Stimulated activated CD4-positive, alpha-beta T cell treated with anti-CD3 and anti-CD28 coated beads, TNF-alpha, amount 100 ng/mL, for 48 hours (primary cell): ENCODE measurements around the gene B3GALT6.

ENCODE experiments used
- DNase-seq, 3 donors: peaks; one replicate each; pipeline ENCODE4 v3.0.0-alpha.2; 2020; ENCODE audit warnings: low read depth in 3 of 3

Gene B3GALT6

DNA sequence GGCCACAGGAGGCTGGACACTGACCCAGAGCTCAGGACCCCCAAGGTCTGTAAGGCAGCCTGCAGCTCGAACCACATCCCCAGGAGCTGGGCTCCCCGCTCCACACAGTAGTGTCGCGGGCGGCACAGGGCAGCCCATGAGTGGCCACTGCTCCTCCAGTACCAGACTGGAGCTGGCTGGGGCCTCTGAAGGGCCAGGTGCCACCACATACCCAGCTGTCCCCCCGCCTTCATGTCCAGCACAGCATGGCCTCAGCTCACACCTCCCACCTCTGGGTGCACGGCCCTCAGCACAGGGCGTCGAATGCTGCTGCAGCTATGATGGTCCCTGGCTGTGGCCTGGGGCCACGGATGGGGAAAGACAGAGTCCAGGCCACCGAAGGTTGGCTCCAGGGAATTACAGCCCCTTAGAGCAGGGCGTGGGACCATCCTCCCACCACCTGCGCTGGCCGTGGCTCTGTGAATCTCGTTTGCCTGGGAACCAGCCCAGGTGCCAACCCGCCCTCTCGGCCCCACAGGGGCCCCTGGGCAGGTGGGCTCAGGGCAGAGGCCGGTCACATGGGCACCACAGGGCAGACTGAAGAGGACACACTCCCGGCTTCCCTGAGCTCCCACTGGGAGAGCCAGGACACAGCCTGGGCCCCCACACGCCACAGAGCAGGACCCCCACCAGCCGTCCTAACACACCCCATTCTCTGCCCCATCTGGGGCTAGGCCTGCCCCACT is 16.0 kb upstream of the B3GALT6 start:
- DNase-seq, result no peak

DNA sequence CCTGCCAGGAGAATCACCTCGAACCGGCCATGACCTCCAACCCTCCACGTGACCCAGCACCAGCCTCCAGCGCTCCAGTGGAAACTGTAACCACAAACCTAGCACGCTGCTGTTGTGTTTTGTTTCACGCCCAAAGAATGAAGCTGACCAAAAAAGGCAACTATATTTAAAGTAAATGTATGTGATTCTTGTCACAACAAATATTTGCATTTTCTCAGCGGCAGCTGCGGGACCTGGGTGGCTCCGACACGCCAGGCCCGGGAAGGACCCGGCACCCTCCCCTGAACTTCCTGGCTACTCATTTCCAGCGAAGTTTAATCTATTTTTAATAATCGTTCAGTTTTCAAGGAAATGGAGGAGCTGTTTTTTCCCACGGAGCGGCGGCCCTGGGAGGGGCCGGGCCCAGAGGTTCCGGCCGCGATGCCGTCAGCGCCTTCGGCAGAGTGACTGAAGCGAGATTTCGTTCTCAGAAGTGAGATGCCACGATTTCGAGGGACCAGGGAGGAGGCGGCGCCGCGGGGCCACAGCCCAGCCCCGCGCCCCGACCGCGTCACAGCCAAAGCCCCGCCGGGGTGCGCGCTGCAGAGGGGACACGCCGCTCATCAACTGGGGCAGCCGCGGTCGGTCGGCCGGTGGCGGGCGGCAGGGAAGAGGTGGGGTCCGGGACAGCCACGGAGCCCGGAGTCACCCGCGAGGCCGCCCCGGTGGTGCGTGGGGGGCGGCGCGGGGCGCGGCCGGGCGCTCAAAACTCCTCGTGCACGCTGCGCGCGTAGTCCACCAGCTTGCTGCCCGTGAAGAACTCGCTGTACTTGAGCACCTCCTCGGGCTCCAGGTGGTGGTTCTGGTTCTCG is 15.0 kb upstream of the B3GALT6 start:
- DNase-seq, result no peak

DNA sequence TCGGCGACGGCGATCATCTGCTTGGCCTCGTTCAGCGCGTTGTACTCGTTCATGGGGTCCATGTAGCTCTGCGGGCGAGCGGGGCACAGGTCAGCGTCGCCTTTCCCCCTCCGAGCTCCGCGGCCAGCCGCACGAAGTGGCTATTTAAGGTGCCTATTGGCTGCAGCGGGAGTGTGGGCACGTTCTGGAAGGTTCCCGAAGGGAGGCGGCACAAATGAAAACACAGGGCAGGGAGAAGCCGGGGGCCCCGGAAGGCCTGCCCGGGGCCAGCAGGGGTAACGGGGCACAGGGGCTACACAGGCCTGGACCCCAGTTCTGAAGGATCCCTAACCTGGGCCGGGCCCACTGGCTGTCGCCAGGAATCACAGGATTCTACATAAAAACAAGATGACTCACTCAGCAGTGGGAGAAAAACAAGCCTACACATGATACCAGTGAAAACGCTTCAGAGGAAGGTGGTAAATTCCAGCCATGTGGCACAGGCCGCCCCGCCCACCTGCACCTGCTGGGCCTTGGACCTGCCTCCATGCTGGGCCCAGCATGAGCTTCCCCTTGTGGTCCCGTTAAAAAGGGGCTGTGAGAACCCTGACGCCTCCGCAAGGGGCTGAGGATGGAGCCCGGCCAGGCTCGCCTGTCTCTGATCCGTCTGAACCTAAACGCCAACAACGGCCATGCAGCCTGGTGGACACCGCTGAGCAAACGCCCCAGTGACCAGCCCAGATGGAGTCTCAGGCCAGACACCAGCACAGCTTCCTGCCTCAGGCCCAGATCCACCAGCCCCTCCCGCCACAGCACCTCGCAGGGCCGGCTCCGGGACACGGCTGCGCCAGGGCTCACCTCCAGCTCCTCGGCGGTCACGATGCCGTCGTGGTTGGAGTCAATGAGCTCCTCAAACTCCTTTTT is 14.2 kb upstream of the B3GALT6 start:
- no peak for DNase-seq

DNA sequence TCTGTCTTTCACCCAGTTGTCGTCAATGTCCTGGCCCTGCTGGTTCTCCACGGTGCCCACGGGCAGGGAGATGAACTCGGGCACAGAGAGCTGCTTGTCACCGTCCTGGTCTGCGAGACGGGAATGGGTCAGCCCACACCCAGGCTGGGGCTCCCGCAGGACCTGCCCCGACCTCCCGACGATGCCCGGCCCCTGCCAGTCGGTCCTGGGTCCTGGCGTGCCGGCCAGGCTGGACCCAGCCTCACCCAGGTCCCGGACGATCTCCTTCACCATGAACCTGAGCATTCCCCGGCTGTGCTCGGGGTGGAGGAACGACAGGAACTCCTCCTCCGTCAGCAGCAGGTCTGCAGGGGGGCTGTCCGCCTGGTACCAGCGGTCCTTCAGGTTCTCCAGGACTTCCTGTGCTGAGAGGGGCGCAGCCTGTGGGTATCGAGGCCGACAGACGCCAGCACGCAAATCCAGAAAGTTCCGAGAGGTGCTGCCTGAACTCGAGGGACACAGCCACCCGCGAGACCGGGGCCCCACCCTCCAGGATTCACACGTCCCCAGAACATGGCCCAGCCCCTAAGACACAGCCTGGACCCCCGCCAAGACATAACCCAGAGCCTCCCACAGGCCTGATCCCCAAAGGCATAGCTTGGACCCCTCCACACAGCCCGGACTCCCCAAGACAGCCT is 13.4 kb upstream of the B3GALT6 start:
- no peak for DNase-seq

DNA sequence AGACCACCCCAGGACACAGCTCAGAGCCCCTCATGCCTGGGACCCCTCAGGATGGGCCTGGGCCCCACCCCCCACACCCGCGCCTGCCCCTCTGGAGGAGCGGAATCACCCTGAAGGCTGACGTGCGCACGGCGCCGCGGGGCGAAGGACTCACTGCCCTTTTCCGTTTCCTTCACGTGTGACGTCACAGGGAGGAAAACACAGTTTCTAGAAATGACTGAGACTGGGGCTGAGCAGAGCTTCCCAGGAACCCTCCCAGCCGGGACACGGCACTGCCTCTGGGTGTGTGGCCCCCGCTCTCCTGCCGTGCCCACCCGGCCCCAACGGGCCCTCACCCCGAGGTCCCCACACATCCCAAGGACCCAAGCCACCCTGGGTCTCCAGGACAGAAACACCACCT is 12.7 kb upstream of the B3GALT6 start:
- DNase-seq, result peak in 1 of 3 donors; percentile 61

DNA sequence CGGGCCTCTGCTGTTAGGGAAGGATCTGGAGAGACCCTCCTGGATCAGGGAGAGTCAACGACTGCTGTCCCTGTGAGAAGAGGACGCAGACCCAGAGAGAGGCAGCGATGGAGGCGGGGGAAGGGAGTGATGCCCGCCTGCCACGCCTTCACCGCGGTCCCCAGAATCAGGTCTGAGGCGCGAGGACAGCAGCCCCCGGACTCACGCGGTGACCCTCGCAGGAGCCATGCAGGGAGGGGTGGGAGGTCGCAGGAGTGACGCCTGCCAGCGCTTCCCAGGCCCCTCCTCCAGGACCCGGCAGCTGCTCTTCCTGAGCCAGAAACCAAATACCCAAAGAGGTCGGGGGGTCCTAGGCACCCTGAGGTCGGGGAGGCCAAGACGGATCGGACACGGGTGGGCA is 11.8 kb upstream of the B3GALT6 start:
- no peak for DNase-seq

DNA sequence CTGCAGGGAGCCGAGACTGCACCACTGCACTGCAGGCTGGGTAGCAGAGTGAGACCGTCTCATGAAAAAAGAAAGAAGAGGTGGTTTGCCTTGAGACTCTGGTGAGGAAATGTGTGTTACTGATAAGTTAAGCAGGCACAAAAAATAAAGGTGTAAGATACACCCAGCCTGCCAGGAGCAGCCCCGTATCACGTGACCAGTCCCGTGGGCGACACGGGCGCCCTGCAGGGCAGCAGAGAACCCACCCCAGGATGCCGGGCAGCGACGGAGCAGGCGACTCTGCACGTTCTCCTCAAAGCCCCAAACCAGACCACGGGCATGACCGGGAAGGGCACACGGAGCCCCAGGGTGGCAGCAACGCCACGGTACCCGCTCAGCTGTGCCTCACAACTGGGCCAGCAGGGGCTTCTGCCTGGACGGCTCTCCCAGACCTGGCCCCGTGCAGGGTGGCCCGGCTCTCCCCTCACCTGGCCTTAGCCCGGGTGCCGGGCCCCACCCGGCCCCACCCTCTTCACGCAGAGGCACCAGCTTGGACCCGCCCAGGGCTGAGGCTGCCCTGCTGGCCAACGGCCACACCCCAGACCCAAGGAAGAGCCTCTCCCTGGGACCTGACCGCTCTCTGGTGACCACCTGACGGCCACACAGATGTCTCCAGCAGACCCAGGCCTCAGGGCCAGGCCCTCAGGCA is 10.0 kb upstream of the B3GALT6 start:
- no peak for DNase-seq

DNA sequence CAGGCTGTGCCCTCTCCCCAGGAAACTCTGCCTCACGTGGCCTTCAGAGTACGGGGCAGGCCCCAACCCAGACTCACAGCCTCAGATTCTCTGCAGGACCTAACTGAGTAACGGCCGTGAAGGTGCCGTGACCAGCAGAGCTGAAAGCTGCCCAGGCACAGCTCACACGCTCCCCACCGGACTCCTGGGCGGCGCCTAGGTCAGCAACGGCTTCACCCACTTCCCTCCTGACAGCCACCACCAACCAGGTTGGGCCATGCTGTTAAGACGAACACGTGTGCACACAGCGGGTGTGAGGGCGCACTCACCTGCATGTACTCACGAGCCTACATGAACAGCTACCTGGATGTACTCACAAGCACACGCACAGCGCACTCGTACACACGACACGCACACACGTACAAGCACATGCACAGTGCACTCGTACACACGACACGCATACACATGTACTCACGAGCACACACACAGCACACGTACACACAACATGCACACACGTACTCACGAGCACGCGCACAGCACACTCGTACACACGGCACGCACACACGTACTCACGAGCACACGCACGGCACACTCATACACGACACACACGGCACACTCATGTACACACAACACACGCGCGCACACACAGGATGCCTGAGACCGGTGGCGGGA is 9.3 kb upstream of the B3GALT6 start:
- DNase-seq, result no peak

DNA sequence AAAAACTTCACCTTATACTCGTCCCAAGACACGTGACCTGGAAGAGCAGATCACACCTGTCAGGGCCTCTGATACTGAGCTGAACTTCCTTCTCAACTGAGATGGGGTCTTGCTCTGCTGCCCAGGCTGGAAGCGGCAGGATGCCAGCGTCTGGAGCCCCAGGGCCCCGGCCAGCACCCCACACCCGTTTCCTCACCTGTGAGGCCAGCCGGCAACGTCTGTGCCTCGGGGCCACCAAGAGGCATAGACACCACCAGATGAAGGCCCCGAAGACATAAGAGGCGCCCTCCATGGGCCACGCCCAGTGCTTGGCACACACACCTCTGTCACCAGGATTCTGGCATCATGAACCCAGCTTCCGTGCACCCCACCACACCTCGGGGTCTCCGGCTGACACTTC is 8.7 kb upstream of the B3GALT6 start:
- DNase-seq, result no peak

DNA sequence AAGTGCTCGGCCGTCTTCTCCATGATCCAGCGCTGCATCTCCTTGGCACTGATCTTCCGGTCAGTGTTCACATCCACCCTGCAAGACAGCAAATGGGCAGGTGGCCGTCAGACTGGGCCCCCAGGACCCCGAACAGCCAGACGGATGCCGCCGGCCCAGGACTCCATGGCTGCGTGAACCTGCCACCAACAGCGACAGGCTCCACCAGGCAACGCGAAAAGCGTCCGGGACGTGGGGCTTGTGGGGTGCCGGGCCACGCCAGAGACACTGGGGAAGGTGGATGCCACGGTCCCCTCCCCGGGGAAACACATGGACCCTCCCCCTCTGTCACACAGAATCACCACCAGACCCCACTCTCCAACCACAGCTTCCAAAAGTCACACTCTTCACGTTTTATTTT is 8.1 kb upstream of the B3GALT6 start:
- no peak for DNase-seq

DNA sequence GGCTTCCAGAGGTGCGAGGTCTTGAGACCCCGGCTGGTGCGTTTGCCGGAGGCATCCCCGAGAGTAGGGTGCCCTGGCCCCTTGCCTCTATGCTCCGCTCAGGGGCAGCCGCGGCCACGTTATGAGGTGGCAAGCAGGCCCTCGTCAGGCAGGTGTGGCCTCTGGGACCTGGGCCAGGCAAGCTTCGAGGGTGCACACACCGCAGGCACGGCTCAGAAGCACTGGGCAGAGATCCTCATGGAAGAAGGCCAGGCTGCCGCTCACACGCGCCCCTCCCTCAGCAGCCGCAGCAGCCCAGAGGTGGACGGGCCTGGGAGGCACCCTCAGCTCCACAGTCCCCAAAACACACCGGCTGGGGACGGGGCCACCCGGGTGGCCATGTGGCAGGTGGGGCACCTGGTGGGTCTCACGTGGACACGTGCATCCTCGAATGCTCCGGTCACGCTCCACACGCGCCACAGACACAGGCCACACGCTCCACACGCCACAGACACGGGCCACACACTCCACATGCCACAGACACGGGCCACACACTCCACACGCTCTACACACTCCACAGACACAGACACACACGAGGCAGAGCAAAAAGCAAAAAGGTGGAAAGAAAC is 6.7 kb upstream of the B3GALT6 start:
- DNase-seq, result no peak

DNA sequence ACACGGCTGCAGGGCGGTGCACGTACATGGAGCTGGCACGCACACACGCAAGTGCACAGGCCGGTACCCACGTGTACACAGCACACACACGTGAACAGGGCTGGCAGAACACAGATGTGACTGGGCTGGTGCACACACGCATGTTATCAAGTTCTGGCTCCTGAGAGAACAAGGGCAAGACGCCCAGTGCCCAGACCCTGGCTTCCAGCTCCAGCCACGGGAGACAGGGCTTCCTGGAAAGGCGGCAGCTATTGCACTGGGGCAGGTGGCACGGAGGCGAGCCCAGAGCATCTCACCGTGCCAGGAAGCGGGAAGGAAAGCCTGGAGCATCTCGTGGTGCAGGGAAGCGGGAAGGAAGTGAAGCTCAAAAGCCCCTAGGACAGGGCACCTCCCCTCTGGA is 6.1 kb upstream of the B3GALT6 start:
- no peak for DNase-seq

DNA sequence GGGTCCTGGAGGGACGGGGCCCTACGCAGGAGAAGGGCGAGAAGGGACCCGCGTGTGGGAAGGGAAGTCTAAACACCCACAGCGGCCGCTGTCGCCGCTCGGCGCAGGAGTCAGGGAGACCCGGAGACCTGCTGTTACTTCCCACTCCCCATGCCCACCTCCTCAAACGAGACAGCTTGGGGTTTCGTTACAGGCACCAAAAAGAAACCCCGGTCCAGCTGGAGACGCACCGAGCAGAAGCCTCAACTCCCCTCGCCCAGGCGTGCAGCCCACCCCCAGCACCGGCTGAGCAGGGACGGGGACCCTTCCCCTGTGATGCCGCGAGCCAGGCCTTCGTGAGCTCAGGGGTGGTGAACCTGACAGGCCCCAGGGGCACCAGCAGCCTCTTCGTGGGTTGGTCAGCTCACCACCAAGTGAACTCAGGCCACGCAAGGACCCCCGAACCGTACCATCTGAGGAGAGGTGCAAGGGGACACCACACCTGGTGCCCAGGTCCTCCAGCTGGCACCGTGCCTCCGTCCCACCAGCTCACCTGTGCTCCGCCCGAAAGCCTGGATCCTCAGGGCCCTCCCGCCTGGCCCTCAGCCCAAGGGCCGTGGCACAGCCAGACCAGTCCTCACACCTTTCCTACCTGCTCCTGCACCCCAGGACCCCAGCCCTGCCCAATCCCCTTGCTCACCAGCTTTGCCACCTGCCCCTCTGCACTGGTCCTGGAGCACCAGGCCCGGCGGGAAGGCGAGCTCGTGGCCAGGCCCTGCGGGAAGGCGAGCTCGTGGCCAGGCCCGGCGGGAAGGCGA is 5.3 kb upstream of the B3GALT6 start:
- no peak for DNase-seq

DNA sequence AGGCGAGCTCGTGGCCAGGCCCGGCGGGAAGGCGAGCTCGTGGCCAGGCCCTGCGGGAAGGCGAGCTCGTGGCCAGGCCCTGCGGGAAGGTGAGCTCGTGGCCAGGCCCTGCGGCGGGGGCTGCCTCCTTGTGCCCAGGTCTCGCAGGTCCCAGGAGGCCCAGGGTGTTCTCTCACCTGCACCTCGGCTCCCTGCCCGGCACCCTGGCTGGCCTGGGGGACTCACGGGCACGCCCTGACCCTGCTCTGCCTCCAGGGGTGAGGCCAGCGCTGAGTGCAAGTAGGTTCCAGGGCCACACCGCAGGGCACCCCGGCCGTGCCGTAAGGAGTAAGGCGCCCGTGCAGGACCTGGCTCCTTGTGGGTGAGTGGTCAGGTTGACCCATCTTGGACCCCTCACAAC is 4.7 kb upstream of the B3GALT6 start:
- no peak for DNase-seq

DNA sequence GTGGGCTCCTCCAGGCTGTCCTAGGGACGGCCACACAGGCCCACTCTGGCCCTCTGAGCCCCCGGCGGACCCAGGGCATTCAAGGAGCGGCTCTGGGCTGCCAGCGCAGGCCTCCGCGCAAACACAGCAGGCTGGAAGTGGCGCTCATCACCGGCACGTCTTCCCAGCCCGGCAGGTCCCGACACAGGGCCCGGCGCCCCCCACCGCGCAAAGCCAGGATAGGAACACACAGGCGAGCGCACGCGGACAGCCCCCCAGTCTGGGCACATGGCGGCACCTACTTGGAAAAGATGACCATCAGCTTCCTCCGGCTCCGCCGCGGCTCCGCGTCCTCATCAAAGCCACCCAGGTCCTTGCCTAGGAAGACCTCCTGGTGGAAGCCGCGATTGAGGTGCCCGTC is 3.9 kb upstream of the B3GALT6 start:
- DNase-seq, result no peak

DNA sequence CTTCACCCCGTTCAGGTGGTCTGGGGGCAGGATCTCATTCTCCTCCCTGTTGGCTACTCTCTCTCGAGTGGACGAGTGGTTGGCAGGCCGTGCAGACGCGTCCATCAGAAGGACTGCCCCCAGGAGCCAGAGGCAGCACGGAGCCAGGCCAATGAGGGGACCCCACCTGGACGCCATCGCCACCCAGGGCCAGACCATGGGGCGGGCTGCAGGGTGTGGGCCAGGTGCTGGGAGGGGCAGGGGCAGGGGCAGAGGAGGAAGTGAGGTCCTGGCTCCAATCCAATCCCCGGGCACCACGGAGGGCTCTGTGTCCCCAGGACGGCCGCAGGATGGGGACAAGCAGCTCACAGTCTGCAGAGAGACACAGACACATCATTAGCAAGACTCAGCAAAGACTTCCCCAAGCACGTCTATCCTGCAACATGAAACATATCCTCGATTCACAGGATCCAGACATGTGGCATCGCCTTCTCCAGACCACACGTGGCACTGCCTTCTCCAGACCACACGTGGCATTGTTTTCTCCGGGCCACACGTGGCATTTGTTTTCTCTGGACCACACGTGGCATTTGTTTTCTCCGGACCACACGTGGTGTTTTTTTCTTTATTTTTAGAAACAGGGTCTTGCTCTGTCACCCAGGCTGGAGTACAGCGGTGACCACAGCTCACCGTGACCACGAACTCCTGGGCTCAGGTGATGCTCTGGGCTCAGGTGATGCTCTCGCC is 3.3 kb upstream of the B3GALT6 start:
- no peak for DNase-seq

DNA sequence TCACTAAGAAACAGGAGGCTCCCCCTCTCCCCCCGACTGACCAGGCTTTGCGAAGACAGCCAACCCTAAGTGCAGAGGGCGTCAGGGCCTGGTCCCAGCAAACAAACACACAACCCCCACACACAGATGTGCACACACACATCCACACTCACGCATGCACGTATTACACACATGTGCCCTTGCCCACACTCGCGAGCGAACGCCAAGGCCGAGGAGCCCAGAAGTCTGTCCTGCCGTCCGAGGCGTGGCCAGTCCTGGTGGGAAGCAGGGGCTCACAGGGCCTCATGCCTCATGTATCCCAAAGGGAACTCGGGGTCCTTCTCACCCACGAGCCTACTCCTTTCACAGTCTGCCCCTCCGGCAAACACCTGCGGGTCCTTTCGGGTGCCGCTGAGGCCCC is 2.3 kb upstream of the B3GALT6 start:
- DNase-seq, result no peak

DNA sequence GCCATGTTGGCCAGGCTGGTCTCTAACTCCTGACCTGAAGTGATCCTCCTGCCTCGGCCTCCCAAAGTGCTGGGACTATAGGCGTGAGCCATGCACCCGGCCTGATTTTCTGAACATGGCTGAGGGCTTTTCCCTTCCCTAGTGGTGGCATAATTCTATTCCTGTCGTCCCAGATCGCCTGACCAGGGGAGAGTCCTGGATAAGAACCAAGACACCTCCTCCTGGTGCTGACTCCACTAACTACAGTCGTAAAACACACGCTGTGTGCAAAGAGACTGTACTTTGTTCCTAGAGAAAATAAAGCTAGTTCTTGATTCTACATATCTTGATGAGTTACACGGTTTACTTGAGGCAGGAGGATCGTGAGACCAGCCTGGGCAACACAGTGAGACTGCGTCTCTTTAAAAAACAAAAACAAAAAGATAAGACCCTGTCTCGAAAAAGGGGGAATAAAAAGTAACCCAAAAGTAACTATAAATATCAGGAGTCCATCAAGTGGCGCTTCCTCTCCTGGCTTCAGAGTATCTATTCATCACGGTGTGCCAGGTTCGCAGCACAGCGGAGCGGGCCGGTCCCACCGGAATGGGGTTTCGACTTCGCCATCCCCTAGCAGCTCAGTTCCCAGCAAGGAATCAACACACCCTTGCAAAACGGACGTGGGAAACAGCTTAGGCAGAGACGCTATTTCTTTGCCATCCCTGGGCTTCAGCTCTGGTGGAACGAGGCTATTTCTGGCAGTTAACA is 1.2 kb upstream of the B3GALT6 start:
- no peak for DNase-seq
